Measurements from ENCODE around the gene GP1BA. TPM values are rescaled to one million over a fixed set of nuclear protein-coding genes. Genes with fewer than 3 reads are reported as not detected.

The GP1BA gene
- total and polyA plus RNA-seq, 2 of the 8 experiments (the other 6 are each of a cell fraction or from before 2014, with no cell fraction given), result not detected

GRCh38 chr17:4944163-4944553, 12.1 kb downstream of the GP1BA start:
- no peak overlapping the region; a peak in 1 of 4 replicates for H3K4me2 ChIP-seq (ENCODE audit: insufficient read depth in 1 of 2, low read depth in 2 of 2, low read length in 2 of 2)
- DNase-seq (ENCODE audit: low read depth in 1 of 2, low spot score in 2 of 2) (no peak), FAIRE-seq (no peak)
- H4K8ac ChIP-seq (ENCODE audit: extremely low read depth, insufficient read depth, low read length), result 0 out of 2 replicates have a peak overlapping the region, but pooled peaks have one; percentile 48
- no peak overlapping the region for H3K14ac ChIP-seq (ENCODE audit: insufficient read length)
- peaks cover 8 to 58% of the 10 kb centered on the region in 2 experiments for H3K79me2 ChIP-seq (ENCODE audit: control insufficient read depth in 1 of 2, insufficient read depth in 2 of 2, low read length in 2 of 2)
- no peak overlapping the region for H2BK5ac ChIP-seq (ENCODE audit: low read depth, low read length)
- CTCF ChIA-PET (ENCODE audit: partially characterized antibody), result interaction anchor here (2.1 kb wide), 1 partner anchor 12 kb away, joined by 12 read pairs; no protein-coding TSS in a partner anchor
- H2BK20ac ChIP-seq (ENCODE audit: low read length), result no peak overlapping the region
- peaks cover 3% of the 10 kb centered on the region for H3K79me1 ChIP-seq (ENCODE audit: low read depth, low read length)
- H4K91ac ChIP-seq (replicated peaks; ENCODE audit: insufficient read length, low read length), result no peak overlapping the region
- no peak overlapping the region for H3K4ac ChIP-seq (replicated peaks; ENCODE audit: insufficient read length, low read depth, low read length)
- peaks cover 16 to 23% of the 10 kb centered on the region in 2 experiments for H4K20me1 ChIP-seq (replicated peaks in 1 of 2; ENCODE audit: control insufficient read depth in 1 of 2, insufficient read depth in 2 of 2, low read length in 2 of 2)
- 0 out of 2 replicates have a peak overlapping the region, but pooled peaks have one; percentile 33 for H3K27ac ChIP-seq (ENCODE audit: low read depth, low read length)
- peaks cover 20% of the 10 kb centered on the region for H3K23me2 ChIP-seq (ENCODE audit: low read depth, low read length)
- H3K18ac ChIP-seq (ENCODE audit: extremely low read depth, low read length), result no peak overlapping the region
- peak overlapping the region; percentile 4 for H3K56ac ChIP-seq (replicated peaks; ENCODE audit: insufficient read length, low read depth, low read length)
- H3K36me3 ChIP-seq (ENCODE audit: control insufficient read depth in 2 of 4, insufficient read depth in 4 of 4, low read length in 3 of 4), result peaks cover 8 to 42% (median 28%) of the 10 kb centered on the region in 4 experiments
- no peak overlapping the region for H3K9ac ChIP-seq (replicated peaks in 1 of 4; ENCODE audit: extremely low read depth in 1 of 4, low read depth in 3 of 4, low read length in 3 of 4)
- no peak overlapping the region for H4K5ac ChIP-seq (ENCODE audit: insufficient read length, low read depth, low read length)
- H3K23ac ChIP-seq (ENCODE audit: insufficient read length), result no peak overlapping the region
- H2BK12ac ChIP-seq (ENCODE audit: low read depth, low read length), result no peak overlapping the region
- H3K9me3 ChIP-seq (ENCODE audit: insufficient read depth in 2 of 2, low read depth in 1 of 2, low read length in 1 of 2), result no peaks in the 10 kb centered on the region
- H2BK120ac ChIP-seq (replicated peaks; ENCODE audit: low read depth, low read length), result no peak overlapping the region
- no peak overlapping the region for H3K4me3 ChIP-seq (ENCODE audit: extremely low read depth in 1 of 4, insufficient read depth in 2 of 4, low read depth in 3 of 4, low read length in 4 of 4)
- H2AFZ ChIP-seq (ENCODE audit: low read length), result no peak overlapping the region
- H2AK5ac ChIP-seq (ENCODE audit: low read depth, low read length), result no peak overlapping the region
- no peaks in the 10 kb centered on the region for H3K27me3 ChIP-seq (replicated peaks in 1 of 4; ENCODE audit: control insufficient read depth in 3 of 4, extremely low read depth in 1 of 4, insufficient read depth in 3 of 4, low read length in 3 of 4)
- H3K4me1 ChIP-seq (replicated peaks in 1 of 4; ENCODE audit: control insufficient read depth in 3 of 4, insufficient read depth in 4 of 4, low read length in 3 of 4), result peaks cover 3 to 10% (median 5%) of the 10 kb centered on the region in 4 experiments; a peak in 6 of 7 replicates
- 76% methylated on average over 3 of the region's 3 CpGs; no CpG with 5 or more reads in 1 of the 2 experiments for WGBS, 2 experiments (ENCODE audit: extremely low coverage in 1 of 2, insufficient coverage in 1 of 2, insufficient read length in 1 of 2, insufficient replicate concordance in 2 of 2, low coverage in 1 of 2, low lambda C conversion rate in 2 of 2, missing lambda C conversion rate in 1 of 2)
- H2BK15ac ChIP-seq (ENCODE audit: low read length), result no peak overlapping the region
- POLR2A ChIA-PET (ENCODE audit: partially characterized antibody), result interaction anchor here (0.6 to 32.4 kb wide), 12 partner anchors 3 to 213 kb away, joined by 3 to 987 read pairs (median 6); partner anchors contain the start of genes ENO3, MED11, PFN1 and RNF167
- TF ChIP-seq SIN3A (conservative IDR thresholded peaks at IDR 0.05 in 1 of 2, IDR thresholded peaks at IDR 0.05 in 1 of 2; ENCODE audit: low read depth in 1 of 2, low read length in 2 of 2) (no peak), SRF (IDR thresholded peaks at IDR 0.05; ENCODE audit: low read depth, low read length) (peak; percentile 49; the same call in 1 of the 2 replicates)
